Measurements from ENCODE around the gene ZNF512B.

GRCh38 chr20:63935447-63935846, 34.3 kb downstream of the ZNF512B start:
- TF ChIP-seq, protein P1, sequence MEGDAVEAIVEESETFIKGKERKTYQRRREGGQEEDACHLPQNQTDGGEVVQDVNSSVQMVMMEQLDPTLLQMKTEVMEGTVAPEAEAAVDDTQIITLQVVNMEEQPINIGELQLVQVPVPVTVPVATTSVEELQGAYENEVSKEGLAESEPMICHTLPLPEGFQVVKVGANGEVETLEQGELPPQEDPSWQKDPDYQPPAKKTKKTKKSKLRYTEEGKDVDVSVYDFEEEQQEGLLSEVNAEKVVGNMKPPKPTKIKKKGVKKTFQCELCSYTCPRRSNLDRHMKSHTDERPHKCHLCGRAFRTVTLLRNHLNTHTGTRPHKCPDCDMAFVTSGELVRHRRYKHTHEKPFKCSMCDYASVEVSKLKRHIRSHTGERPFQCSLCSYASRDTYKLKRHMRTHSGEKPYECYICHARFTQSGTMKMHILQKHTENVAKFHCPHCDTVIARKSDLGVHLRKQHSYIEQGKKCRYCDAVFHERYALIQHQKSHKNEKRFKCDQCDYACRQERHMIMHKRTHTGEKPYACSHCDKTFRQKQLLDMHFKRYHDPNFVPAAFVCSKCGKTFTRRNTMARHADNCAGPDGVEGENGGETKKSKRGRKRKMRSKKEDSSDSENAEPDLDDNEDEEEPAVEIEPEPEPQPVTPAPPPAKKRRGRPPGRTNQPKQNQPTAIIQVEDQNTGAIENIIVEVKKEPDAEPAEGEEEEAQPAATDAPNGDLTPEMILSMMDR (IDR thresholded peaks at IDR 0.05 in 2 of 3, conservative IDR thresholded peaks at IDR 0.05 in 1 of 3; ENCODE audit: borderline replicate concordance in 1 of 3, insufficient read depth in 1 of 3, low read depth in 2 of 3, low read length in 2 of 3), result no peak
- TF ChIP-seq, protein P2, sequence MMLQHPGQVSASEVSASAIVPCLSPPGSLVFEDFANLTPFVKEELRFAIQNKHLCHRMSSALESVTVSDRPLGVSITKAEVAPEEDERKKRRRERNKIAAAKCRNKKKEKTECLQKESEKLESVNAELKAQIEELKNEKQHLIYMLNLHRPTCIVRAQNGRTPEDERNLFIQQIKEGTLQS (IDR thresholded peaks at IDR 0.05), result no peak
- no peak for TF ChIP-seq FOSL1 (IDR thresholded peaks at IDR 0.05; ENCODE audit: low read depth)

Data from HCT116 (cell line).